DOHH2 (cell line): ENCODE data around the gene EEFSEC.

Experiments
- EZH2phosphoT487 ChIP-seq: fragments of 200-600 bp; sonication (generic); IDR thresholded peaks from 2 replicates; pipeline ENCODE4 v1.6.1; 2017; ENCODE audit warnings: borderline replicate concordance, mild to moderate bottlenecking, antibody characterized with exemption, low read length, moderate library complexity, mixed read lengths
- TF ChIP-seq, protein P1 (sequence below): fragments of 200-600 bp; sonication (generic); IDR thresholded peaks from one replicate; pipeline ENCODE4 v1.5.1; 2014; ENCODE audit warnings: antibody characterized with exemption, mild to moderate bottlenecking, low read depth, low read length; ENCODE audit not compliant: poor library complexity, severe bottlenecking

DNA sequence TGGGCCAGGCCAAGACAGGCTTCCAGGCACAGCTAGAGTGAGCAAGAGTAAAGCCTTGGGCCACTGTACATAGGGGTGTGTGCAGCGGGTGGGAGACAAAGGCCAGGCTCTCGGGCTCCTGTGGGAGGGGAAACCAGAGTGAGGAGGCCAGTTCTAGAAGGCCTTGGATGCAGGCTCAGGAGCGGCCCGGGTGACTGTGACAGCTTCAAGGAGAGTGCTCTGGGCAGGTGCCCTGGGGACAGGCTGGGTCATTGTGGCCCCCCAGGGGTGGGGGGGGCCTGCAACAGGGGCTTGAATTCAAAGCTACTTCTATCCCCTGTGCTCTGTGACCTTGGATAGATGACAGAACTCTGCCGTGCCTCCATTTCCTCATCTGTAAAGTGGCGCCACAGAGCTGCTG is 204.3 kb downstream of the EEFSEC start:
- TF ChIP-seq, protein P1, sequence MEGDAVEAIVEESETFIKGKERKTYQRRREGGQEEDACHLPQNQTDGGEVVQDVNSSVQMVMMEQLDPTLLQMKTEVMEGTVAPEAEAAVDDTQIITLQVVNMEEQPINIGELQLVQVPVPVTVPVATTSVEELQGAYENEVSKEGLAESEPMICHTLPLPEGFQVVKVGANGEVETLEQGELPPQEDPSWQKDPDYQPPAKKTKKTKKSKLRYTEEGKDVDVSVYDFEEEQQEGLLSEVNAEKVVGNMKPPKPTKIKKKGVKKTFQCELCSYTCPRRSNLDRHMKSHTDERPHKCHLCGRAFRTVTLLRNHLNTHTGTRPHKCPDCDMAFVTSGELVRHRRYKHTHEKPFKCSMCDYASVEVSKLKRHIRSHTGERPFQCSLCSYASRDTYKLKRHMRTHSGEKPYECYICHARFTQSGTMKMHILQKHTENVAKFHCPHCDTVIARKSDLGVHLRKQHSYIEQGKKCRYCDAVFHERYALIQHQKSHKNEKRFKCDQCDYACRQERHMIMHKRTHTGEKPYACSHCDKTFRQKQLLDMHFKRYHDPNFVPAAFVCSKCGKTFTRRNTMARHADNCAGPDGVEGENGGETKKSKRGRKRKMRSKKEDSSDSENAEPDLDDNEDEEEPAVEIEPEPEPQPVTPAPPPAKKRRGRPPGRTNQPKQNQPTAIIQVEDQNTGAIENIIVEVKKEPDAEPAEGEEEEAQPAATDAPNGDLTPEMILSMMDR: no peak
- no peak for TF ChIP-seq EZH2phosphoT487
